GM19099 (cell line): Measurements from ENCODE around the gene CAMKMT.

Experiments
- POLR2A ChIP-seq: IDR thresholded peaks from 3 replicates; pipeline ENCODE4 v1.6.1; 2011; ENCODE audit warnings: low read depth; ENCODE audit not compliant: insufficient read length; ENCODE audit errors: extremely low read depth

CAMKMT gene

DNA sequence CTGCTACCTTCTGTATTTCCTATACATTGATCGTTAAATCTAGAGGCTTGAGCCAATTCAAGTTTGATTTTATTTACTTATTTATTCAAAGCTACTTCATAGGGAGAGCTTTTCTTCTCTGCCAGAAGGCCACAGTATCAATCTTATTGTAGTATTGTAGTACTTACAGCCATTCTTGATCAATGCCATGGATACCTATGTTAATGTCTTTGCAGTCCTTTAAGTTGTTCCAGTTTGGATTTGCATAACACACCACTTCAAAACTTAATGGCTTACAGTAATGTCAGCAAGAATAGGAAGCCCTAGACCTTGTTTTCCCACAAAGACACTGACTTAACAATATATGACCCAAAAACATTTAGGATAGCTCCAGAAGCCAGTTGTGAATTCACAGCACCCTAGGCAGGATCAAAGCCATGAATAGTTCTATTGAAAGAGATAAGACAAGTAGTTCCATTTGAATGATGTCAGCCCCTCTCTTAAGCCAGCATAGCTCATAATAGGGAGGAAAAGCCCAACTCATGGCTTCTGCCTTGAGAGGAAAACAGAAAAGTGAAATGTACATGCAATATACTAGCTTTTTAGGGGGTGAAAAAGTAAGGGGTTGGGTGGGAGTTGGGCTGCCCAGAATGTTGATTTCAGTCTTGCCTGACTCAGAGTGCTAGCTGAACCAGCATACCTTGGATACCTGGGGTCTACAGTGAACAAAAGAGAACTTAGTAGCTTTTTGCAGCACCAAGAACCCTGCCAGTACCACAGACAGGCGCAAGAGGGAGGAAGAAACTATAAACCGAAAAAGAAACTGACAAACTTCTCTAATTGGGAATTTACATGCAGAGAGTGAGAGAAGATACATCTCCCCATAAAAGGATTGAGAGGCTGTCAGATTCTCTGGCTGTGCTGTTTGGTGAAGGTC is 101.4 kb downstream of the CAMKMT start:
- TF ChIP-seq POLR2A, result no peak

GRCh38 chr2:44464437-44464836 is 102.7 kb downstream of the CAMKMT start:
- no peak for TF ChIP-seq POLR2A

- no peak for TF ChIP-seq POLR2A
Observed at GRCh38 chr2:44470151-44470550, 108.4 kb downstream of the CAMKMT start.

GRCh38 chr2:44477657-44478414 is 116.1 kb downstream of the CAMKMT start:
- TF ChIP-seq POLR2A, result no peak

DNA sequence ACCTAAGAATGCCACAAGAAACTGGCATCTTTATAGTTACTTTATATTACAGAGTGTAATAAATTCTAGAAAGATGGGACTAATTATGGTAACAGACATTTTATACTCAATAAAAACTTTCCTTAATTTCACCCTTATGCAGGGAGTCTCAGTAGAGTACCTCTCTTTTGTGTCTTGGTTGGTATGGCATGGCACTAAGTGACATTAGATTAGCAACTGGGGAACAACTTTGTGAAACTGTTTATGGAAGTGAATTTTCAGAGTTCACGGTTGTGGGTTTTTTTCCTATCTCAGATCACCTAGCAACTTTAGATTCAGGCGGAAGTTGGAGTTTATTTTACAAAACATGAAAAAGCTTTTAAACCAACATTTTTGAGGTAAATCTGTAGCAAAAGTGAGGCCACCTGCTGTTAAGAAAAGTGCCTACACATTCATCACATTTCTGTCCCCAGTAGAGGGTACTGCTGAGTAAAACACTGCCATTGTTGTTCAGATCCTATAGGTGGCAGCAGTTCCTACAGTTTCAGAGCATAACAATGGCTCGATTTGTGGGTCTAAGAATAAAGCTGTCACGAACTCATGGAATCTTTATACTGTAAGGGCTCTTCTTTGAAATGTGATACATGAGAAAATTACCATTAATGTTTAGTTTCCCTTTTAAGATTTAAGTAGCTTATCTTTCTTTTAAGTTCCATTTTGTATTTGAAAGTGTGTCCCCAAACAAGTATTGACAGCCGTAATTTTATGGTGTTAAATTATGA is 117.6 kb downstream of the CAMKMT start:
- no peak for TF ChIP-seq POLR2A

DNA sequence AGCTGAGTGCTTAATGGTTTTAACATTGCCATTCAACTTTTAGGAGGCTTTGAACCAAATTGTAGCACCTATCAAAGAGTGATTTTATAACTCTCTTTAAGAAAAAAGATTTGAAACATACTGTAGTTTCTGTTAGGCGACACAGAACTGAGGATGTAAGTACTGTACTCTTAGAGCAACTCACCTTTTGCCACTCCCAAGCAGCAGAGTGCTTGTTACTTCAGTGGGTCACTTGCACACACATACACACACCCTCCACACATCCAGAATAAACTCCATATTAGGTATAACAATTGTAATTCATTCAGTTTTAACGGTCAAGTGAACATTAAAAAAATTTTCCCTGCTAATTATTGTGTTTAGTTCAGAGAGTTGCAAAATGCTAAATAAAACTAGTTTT is 118.3 kb downstream of the CAMKMT start:
- no peak for TF ChIP-seq POLR2A

DNA sequence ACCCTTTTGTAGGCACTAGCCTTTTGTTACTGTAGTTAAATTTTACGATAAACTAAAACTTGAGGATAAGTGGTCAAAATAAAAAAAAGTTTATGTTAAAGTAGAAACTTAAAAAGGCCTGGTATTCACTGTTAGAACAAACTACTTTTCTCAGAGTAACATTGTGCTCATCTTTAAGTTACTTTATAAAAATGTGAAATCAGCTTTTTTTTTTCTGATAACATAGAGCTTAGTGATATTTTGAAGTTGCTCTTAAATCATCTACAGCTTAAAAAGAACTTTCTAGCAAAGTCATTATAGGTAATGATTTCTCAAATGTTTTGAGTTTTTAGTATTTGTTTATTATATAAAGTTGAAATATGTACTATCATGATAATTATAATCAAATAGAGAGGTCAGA is 125.3 kb downstream of the CAMKMT start:
- no peak for TF ChIP-seq POLR2A

DNA sequence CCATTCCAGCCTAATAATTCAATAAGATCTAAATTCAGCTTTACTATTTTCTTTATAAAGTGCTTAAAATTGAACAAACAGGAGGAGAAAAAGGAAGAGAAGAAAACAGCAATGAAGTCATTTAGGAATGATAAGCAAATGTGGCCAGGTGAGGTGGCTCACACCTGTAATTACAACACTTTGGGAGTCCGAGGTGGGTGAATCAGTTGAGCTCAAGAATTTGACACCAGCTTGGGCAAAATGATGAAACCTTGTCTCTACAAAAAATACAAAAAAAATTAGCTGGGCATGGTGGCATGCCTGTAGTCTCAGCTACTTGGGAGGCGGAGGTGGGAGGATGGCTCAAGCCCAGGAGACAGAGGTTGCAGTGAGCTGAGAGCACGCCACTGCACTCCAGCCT is 129.0 kb downstream of the CAMKMT start:
- TF ChIP-seq POLR2A, result no peak

DNA sequence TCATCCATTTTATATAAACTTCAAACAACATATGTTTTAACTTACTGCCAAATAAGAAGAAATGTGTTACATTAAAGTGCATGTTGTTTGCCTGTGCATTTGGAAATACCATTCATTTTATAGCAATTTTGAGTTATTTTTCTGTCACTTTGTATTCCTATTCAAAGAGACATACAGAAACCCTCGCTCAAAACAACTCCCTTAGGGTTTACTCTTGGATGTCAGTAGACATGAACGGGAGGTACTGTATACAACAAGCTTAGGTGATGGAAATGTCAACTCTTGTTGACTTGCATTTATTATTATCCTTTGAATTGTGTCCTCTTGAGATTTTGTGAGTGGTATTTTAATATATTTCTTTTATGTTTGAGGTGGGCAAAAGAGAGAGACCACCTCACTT is 132.3 kb downstream of the CAMKMT start:
- TF ChIP-seq POLR2A, result no peak

DNA sequence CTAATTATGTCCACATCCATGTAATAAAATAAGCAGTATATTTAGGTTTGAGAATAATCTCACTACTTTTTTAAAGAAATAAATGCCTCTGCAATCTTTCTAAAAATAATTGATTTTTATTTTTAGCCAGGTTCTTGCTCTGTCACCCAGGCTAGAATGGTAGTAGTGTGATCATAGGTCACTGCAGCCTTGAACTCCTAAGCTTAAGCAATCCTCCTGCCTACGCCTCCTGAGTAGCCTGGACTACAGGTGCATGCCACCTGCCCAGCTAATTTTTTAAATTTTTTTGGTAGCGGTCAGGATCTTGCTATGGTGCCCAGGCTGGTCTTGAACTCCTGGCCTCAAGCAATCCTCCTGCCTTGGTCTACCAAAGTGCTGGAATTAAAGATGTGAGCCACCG is 133.3 kb downstream of the CAMKMT start:
- TF ChIP-seq POLR2A, result no peak

GRCh38 chr2:44495544-44495943 is 133.8 kb downstream of the CAMKMT start:
- no peak for TF ChIP-seq POLR2A

- no peak for TF ChIP-seq POLR2A
Observed at GRCh38 chr2:44496130-44496529, 134.4 kb downstream of the CAMKMT start.

- no peak for TF ChIP-seq POLR2A
Observed at GRCh38 chr2:44498551-44498950, 136.8 kb downstream of the CAMKMT start.

DNA sequence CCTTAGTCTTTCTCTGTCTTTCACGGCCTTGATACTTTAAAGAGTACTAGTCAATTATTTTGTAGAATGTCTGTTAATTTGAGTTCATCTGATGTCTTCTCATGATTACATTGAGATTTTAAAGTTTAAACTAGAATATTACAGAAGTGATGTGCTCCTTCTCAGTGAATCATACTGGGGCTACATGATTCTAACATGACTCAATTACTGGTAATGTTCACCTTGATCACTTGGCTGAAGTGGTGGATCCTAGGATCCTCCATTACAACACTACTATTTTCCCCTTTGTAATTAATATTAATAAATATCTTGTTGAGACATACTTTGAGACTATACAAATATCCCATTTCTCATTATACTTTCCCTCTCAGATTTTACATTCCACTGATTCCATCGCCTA is 148.5 kb downstream of the CAMKMT start:
- TF ChIP-seq POLR2A, result no peak

- no peak for TF ChIP-seq POLR2A
Observed at GRCh38 chr2:44515416-44515815, 153.7 kb downstream of the CAMKMT start.
